GM12878 (cell line): ENCODE results near the gene LAMA2.

Experiments used
- CHD2 ChIP-seq: IDR thresholded peaks from 2 replicates; pipeline ENCODE4 v1.6.1; 2011; ENCODE audit warnings: low read depth, low read length, improper control_type of control experiment, borderline replicate concordance
- CHD4 ChIP-seq: fragments of 200-600 bp; sonication (generic); IDR thresholded peaks from 2 replicates; pipeline ENCODE4 v1.6.1; 2016; ENCODE audit warnings: mild to moderate bottlenecking
- CTCF ChIP-seq, 3 experiments: IDR thresholded peaks in 2 of 3; conservative IDR thresholded peaks in 1 of 3; 2 replicates each; pipeline ENCODE4 v1.5.1; 2011; ENCODE audit warnings: low read depth in 3 of 3, low read length in 3 of 3, mild to moderate bottlenecking in 3 of 3, control low read depth in 2 of 3, moderate library complexity in 2 of 3, inconsistent platforms in 1 of 3, mixed read lengths in 1 of 3; ENCODE audit not compliant: control insufficient read depth in 2 of 3, insufficient read depth in 1 of 3; ENCODE audit errors: extremely low read depth in 1 of 3
- GATAD2B ChIP-seq: fragments of 450-650 bp; conservative IDR thresholded peaks from 2 replicates; pipeline ENCODE4 v1.6.1; 2017; ENCODE audit warnings: low read depth, mild to moderate bottlenecking, moderate library complexity
- HDAC2 ChIP-seq: fragments of 200-600 bp; sonication (generic); IDR thresholded peaks from 2 replicates; pipeline ENCODE4 v1.6.1; 2017
- JUND ChIP-seq: IDR thresholded peaks from 2 replicates; pipeline ENCODE4 v1.6.1; 2012; ENCODE audit warnings: low read depth, mild to moderate bottlenecking, low read length, improper control_type of control experiment, moderate library complexity
- MAX ChIP-seq: IDR thresholded peaks from 2 replicates; pipeline ENCODE4 v1.6.1; 2012; ENCODE audit warnings: low read depth, low read length, improper control_type of control experiment
- MEF2B ChIP-seq: fragments of 450-650 bp; IDR thresholded peaks from 2 replicates; pipeline ENCODE4 v1.6.1; 2018; ENCODE audit warnings: mild to moderate bottlenecking, moderate library complexity; ENCODE audit not compliant: partially characterized antibody, poor library complexity, severe bottlenecking
- MYC ChIP-seq: IDR thresholded peaks from 2 replicates; pipeline ENCODE4 v1.6.1; 2011; ENCODE audit warnings: mild to moderate bottlenecking, low read length, moderate library complexity, inconsistent platforms; ENCODE audit not compliant: insufficient read depth, insufficient replicate concordance, insufficient read length, severe bottlenecking
- POLR2A ChIP-seq: IDR thresholded peaks from 2 replicates; pipeline ENCODE4 v1.6.1; 2011; ENCODE audit warnings: low read depth, mild to moderate bottlenecking, low read length
- SRF ChIP-seq, 2 experiments: IDR thresholded peaks; 2 replicates each; pipeline ENCODE4 v1.6.1; 2011; ENCODE audit warnings: low read depth in 2 of 2, low read length in 2 of 2, mild to moderate bottlenecking in 1 of 2, moderate library complexity in 1 of 2
- ZNF24 ChIP-seq: fragments of 450-650 bp; IDR thresholded peaks from 2 replicates; pipeline ENCODE4 v1.6.1; 2017; ENCODE audit warnings: antibody characterized with exemption, mild to moderate bottlenecking

GRCh38 chr6:129417416-129418086 is 534.6 kb downstream of the LAMA2 start:
- TF ChIP-seq MAX (no peak), POLR2A (no peak), ZNF24 (no peak), GATAD2B (no peak), SRF (IDR thresholded peaks at IDR 0.05; ENCODE audit: low read depth in 2 of 2, low read length in 2 of 2) (no peak), JUND (no peak), HDAC2 (no peak), MYC (no peak), CTCF (IDR thresholded peaks at IDR 0.05 in 2 of 3, conservative IDR thresholded peaks at IDR 0.05 in 1 of 3; ENCODE audit: control insufficient read depth in 2 of 3, extremely low read depth in 1 of 3, insufficient read depth in 1 of 3, low read depth in 3 of 3, low read length in 3 of 3) (no peak), MEF2B (no peak), CHD4 (no peak), CHD2 (no peak)
